Measurements from ENCODE around the gene ERICH4.
A peak's percentile ranks its signal among the peaks of the same experiment; 100 is the strongest.

The ERICH4 gene

GRCh38 chr19:41442473-41443355, at the start of gene ERICH4:
ERICH4 (plus strand) TSS chr19:41443156; CDS start chr19:41443170, 14 bp downstream.
- peaks cover 22% of the 10 kb centered on the region for H3K27me3 ChIP-seq (ENCODE audit: control insufficient read depth, insufficient read depth, low read length)
- H3K9ac ChIP-seq (ENCODE audit: low read length) = no peak within 1 kb of the TSS
- H3K9me3 ChIP-seq (ENCODE audit: control insufficient read depth, insufficient read depth, low read depth, low read length) = no peaks in the 10 kb centered on the region
- H3K4me1 ChIP-seq (ENCODE audit: control insufficient read depth, insufficient read depth, low read length) = no peaks in the 10 kb centered on the region
- H3K4me3 ChIP-seq (ENCODE audit: low read depth, low read length) = no peak within 1 kb of the TSS
- H3K36me3 ChIP-seq (ENCODE audit: control insufficient read depth, insufficient read depth, low read length) = peaks cover 6% of the 10 kb centered on the region; the same call in 1 of the 2 replicates
- H3K27ac ChIP-seq (ENCODE audit: low read depth, low read length) = no peak within 1 kb of the TSS

DNA sequence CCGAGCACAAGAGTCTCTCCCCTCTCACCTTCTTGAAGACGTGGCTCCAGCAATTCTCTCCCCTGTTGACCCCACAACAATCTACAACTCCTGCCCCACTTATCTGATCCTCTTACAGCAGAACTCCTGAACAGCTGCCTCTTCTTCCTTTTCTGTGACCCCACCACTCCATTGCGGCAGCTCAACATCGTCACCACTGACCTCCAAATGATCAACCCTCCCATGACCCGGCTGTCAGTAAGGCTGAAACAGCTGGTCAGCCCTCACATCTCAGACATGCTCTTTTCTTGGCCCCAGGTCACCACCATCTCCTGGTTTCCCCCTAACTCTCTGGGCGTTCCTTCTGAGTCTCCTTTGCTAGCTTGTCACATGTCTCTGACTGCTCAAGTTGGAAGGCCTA, 47.6 kb upstream of the ERICH4 start:
- Histone ChIP-seq H3K4me1 (ENCODE audit: control insufficient read depth, insufficient read depth, low read length) (peaks cover 4% of the 10 kb centered on the region), H3K27me3 (ENCODE audit: control insufficient read depth, insufficient read depth, low read length) (no peaks in the 10 kb centered on the region), H3K27ac (ENCODE audit: low read depth, low read length) (no peak overlapping the region), H3K9me3 (ENCODE audit: control insufficient read depth, insufficient read depth, low read depth, low read length) (no peaks in the 10 kb centered on the region), H3K9ac (ENCODE audit: low read length) (peak overlapping the region; percentile 21), H3K4me3 (ENCODE audit: low read depth, low read length) (no peak overlapping the region), H3K36me3 (ENCODE audit: control insufficient read depth, insufficient read depth, low read length) (peaks cover 24% of the 10 kb centered on the region)

DNA sequence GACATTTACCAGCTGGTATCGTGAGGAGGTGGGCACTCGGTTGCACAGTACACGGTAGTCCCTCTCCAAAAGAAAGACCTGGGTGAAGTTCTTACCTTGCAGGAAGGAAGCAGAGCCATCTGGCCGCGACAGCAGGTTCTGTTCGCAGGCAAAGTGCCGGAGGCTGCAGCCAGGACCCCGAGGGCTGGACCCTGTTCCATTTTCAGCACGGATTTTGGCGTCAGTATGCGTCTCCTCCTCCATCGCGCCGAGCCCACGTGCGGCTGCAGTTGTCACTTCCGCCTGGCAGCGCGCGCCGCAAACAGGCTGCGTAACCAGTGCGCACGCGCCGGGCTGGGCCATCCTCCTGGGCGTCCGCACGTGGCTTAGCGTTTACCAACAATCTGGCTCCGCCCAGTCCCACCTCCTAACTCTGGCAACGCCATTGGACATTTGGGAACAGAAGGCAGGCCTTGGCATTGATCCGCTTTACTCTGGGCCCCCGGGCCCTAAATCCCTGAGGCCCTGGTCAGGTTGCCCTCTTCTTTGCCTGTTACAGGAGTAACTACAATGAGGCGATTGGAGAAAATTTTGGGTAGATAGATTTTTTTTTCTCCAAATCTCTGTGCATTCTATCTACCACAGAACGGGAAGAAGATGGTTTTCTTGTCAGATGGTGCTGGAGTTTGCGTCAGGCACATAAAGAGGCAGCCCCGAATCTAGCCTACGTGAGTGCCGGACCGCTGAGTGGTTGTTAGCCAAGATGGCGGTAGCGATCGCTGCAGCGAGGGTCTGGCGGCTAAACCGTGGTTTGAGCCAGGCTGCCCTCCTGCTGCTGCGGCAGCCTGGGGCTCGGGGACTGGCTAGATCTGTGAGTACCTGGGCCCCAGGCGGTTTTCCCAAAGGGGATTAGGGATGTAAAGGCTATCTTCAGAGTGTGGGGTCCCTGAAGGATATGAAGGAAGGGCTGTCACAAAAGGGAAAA, 45.6 kb upstream of the ERICH4 start, which contains the start of the genes BCKDHA and EXOSC5:
Gene BCKDHA (plus strand): TSS at position 733 of the 964 bp plus-strand sequence. CDS start 10 bp downstream, at position 743.
Gene EXOSC5 (minus strand): TSS at position 274 of the 964 bp plus-strand sequence. CDS start 31 bp downstream, at position 243.
- Histone ChIP-seq H3K9me3 (ENCODE audit: control insufficient read depth, insufficient read depth, low read depth, low read length) (no peaks in the 10 kb centered on the region), H3K27me3 (ENCODE audit: control insufficient read depth, insufficient read depth, low read length) (no peaks in the 10 kb centered on the region), H3K4me1 (ENCODE audit: control insufficient read depth, insufficient read depth, low read length) (peaks cover 4% of the 10 kb centered on the region), H3K36me3 (ENCODE audit: control insufficient read depth, insufficient read depth, low read length) (peaks cover 5% of the 10 kb centered on the region), H3K9ac (ENCODE audit: low read length) (peak within 1 kb of the TSS; percentile 99), H3K27ac (ENCODE audit: low read depth, low read length) (peak within 1 kb of the TSS; percentile 100), H3K4me3 (ENCODE audit: low read depth, low read length) (peak within 1 kb of the TSS; percentile 84)

GRCh38 chr19:41398050-41398418, 44.9 kb upstream of the ERICH4 start:
- H3K9me3 ChIP-seq (ENCODE audit: control insufficient read depth, insufficient read depth, low read depth, low read length) = no peaks in the 10 kb centered on the region
- peak overlapping the region; percentile 100 for H3K27ac ChIP-seq (ENCODE audit: low read depth, low read length)
- peak overlapping the region; percentile 82 for H3K4me3 ChIP-seq (ENCODE audit: low read depth, low read length)
- H3K27me3 ChIP-seq (ENCODE audit: control insufficient read depth, insufficient read depth, low read length) = no peaks in the 10 kb centered on the region
- H3K9ac ChIP-seq (ENCODE audit: low read length) = peak overlapping the region; percentile 99
- peaks cover 4% of the 10 kb centered on the region for H3K4me1 ChIP-seq (ENCODE audit: control insufficient read depth, insufficient read depth, low read length)
- peaks cover under 1% of the 10 kb centered on the region for H3K36me3 ChIP-seq (ENCODE audit: control insufficient read depth, insufficient read depth, low read length)

- Histone ChIP-seq H3K4me3 (ENCODE audit: low read depth, low read length) (peak overlapping the region; percentile 82), H3K27ac (ENCODE audit: low read depth, low read length) (no peak overlapping the region), H3K36me3 (ENCODE audit: control insufficient read depth, insufficient read depth, low read length) (no peaks in the 10 kb centered on the region), H3K9ac (ENCODE audit: low read length) (peak overlapping the region; percentile 99), H3K4me1 (ENCODE audit: control insufficient read depth, insufficient read depth, low read length) (peaks cover 4% of the 10 kb centered on the region), H3K9me3 (ENCODE audit: control insufficient read depth, insufficient read depth, low read depth, low read length) (no peaks in the 10 kb centered on the region), H3K27me3 (ENCODE audit: control insufficient read depth, insufficient read depth, low read length) (no peaks in the 10 kb centered on the region)
These were observed 44.4 kb upstream of the ERICH4 start for GRCh38 chr19:41398598-41398997.

DNA sequence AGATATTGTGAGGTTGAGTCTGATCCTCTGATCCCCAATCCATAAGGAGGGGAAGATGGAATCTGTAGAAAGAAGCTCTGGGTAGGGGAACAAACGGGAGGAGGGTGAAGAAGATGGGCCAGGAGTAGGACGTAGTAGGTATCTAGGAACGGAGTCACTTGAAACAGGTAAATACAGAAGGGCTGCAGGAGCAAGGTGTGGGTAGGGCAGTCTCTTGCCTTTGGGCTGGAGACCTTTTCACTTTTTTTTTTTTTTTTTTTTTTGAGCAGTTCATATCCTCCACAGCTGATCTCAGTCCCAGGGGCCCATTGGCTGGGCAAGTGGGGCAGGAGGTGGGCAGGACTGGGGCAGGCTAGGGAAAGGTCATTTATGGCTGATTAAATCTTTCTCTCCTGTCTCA, 43.9 kb upstream of the ERICH4 start:
- Histone ChIP-seq H3K4me3 (ENCODE audit: low read depth, low read length) (peak overlapping the region; percentile 82; the same call in 1 of the 2 replicates), H3K27ac (ENCODE audit: low read depth, low read length) (no peak overlapping the region), H3K27me3 (ENCODE audit: control insufficient read depth, insufficient read depth, low read length) (no peaks in the 10 kb centered on the region), H3K9ac (ENCODE audit: low read length) (peak overlapping the region; percentile 99), H3K9me3 (ENCODE audit: control insufficient read depth, insufficient read depth, low read depth, low read length) (no peaks in the 10 kb centered on the region), H3K4me1 (ENCODE audit: control insufficient read depth, insufficient read depth, low read length) (peaks cover 4% of the 10 kb centered on the region), H3K36me3 (ENCODE audit: control insufficient read depth, insufficient read depth, low read length) (no peaks in the 10 kb centered on the region)

- no peak overlapping the region for H3K27ac ChIP-seq (ENCODE audit: low read depth, low read length)
- no peaks in the 10 kb centered on the region for H3K27me3 ChIP-seq (ENCODE audit: control insufficient read depth, insufficient read depth, low read length)
- H3K9ac ChIP-seq (ENCODE audit: low read length) = no peak overlapping the region
- H3K4me1 ChIP-seq (ENCODE audit: control insufficient read depth, insufficient read depth, low read length) = peaks cover 4% of the 10 kb centered on the region
- H3K4me3 ChIP-seq (ENCODE audit: low read depth, low read length) = no peak overlapping the region
- H3K36me3 ChIP-seq (ENCODE audit: control insufficient read depth, insufficient read depth, low read length) = no peaks in the 10 kb centered on the region
- no peaks in the 10 kb centered on the region for H3K9me3 ChIP-seq (ENCODE audit: control insufficient read depth, insufficient read depth, low read depth, low read length)
These were observed 43.4 kb upstream of the ERICH4 start for GRCh38 chr19:41399525-41399924.

GRCh38 chr19:41401483-41401882, 41.5 kb upstream of the ERICH4 start:
- Histone ChIP-seq H3K36me3 (ENCODE audit: control insufficient read depth, insufficient read depth, low read length) (no peaks in the 10 kb centered on the region), H3K27me3 (ENCODE audit: control insufficient read depth, insufficient read depth, low read length) (no peaks in the 10 kb centered on the region), H3K9me3 (ENCODE audit: control insufficient read depth, insufficient read depth, low read depth, low read length) (no peaks in the 10 kb centered on the region), H3K27ac (ENCODE audit: low read depth, low read length) (no peak overlapping the region), H3K9ac (ENCODE audit: low read length) (no peak overlapping the region), H3K4me1 (ENCODE audit: control insufficient read depth, insufficient read depth, low read length) (peaks cover 10% of the 10 kb centered on the region), H3K4me3 (ENCODE audit: low read depth, low read length) (no peak overlapping the region)

- Histone ChIP-seq H3K4me1 (ENCODE audit: control insufficient read depth, insufficient read depth, low read length) (peaks cover 12% of the 10 kb centered on the region), H3K4me3 (ENCODE audit: low read depth, low read length) (no peak overlapping the region), H3K27me3 (ENCODE audit: control insufficient read depth, insufficient read depth, low read length) (no peaks in the 10 kb centered on the region), H3K9ac (ENCODE audit: low read length) (no peak overlapping the region), H3K27ac (ENCODE audit: low read depth, low read length) (no peak overlapping the region), H3K36me3 (ENCODE audit: control insufficient read depth, insufficient read depth, low read length) (no peaks in the 10 kb centered on the region), H3K9me3 (ENCODE audit: control insufficient read depth, insufficient read depth, low read depth, low read length) (no peaks in the 10 kb centered on the region)
These were observed 40.9 kb upstream of the ERICH4 start for GRCh38 chr19:41402010-41402409.

GRCh38 chr19:41403181-41403970, 39.6 kb upstream of the ERICH4 start:
- Histone ChIP-seq H3K36me3 (ENCODE audit: control insufficient read depth, insufficient read depth, low read length) (no peaks in the 10 kb centered on the region), H3K4me1 (ENCODE audit: control insufficient read depth, insufficient read depth, low read length) (peaks cover 23% of the 10 kb centered on the region), H3K4me3 (ENCODE audit: low read depth, low read length) (no peak overlapping the region), H3K9ac (ENCODE audit: low read length) (no peak overlapping the region), H3K27me3 (ENCODE audit: control insufficient read depth, insufficient read depth, low read length) (no peaks in the 10 kb centered on the region), H3K9me3 (ENCODE audit: control insufficient read depth, insufficient read depth, low read depth, low read length) (no peaks in the 10 kb centered on the region), H3K27ac (ENCODE audit: low read depth, low read length) (no peak overlapping the region)
